HG03460 (cell line): Measurements from ENCODE around the gene SDC1.

ENCODE experiments used
- ATAC-seq: cut with Tn5 transposase; IDR thresholded peaks from one replicate; pipeline ENCODE4 v1.9.1; 2021; ENCODE audit not compliant: unreplicated experiment

Gene SDC1

DNA sequence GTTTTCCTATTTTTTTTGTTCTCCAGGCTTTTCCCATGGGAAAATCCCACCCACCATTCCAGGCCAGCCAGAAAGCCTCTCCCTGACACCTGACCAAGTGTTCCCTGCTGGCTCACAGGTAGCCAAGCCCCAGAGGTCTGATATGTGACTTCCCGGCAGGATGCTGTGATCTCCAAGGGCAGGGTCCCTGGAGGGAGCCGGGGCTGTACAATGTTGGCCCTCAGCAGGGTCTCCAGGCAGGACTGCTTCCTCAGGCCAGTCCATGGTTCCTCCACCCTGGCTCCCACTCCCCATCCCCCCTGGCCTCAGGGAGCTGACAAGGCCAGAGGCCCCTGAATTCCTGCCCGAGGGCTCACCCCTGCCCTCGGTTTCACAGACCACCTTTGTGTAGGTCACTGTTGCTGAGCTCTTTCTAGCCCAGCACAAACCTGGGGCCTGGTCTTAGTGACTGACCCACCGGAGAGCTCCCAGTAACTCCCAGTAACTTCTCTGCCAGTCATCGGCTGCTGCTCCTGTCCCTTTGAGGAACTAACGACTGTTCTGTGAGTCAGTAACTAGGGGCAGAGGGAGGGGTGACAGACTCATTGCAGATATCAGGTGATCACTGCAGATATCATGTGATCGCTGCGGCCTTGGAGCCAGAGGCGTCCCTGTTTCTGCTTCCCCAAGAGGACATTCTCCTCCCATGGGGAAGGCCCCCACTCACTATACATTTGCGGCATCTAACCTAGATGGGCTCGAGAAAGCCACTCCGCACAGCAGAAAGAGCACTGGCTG lies 38.7 kb downstream of the SDC1 start:
- no peak for ATAC-seq

DNA sequence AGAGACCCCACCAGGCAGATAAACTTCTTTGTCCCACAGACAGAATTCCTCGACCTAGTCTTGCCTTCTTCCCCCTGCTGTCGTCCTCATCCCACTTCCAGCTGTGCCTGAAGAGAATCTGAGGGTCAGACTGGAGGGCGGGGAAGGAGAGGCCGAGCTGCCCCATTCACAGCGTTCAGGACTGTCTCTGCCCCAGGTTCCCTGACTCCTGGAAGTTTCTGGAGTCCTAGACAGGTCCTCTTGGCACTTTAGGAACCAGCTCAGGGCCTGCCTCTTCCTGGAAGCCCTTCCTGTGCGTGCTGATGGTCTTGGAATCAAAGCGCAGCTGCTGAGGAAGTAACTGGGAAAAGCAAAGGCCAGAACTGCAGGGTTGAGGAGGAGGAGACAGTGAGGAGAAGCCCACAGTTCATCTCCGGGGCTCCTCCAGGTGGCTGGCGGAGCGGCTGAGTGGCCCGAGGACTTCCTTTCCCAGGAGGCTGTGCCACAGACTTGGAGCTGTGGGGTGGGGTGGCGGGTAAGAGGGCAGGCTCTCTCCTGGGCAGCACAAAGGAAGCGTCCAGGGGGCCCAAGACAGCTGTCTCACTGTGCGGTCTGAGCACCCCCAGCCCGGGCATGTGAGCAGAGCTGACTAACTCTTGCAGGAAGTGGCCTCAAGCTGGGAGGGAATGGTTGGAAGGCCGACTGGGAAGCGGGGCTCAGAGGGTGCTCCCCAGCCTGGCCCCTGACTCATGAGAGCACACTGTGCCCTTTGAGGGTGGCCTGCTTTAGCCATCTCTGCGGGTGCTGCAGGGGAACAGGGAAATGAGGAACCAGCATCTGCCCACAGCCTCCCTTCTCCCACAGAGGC lies 39.5 kb downstream of the SDC1 start:
- ATAC-seq: no peak

DNA sequence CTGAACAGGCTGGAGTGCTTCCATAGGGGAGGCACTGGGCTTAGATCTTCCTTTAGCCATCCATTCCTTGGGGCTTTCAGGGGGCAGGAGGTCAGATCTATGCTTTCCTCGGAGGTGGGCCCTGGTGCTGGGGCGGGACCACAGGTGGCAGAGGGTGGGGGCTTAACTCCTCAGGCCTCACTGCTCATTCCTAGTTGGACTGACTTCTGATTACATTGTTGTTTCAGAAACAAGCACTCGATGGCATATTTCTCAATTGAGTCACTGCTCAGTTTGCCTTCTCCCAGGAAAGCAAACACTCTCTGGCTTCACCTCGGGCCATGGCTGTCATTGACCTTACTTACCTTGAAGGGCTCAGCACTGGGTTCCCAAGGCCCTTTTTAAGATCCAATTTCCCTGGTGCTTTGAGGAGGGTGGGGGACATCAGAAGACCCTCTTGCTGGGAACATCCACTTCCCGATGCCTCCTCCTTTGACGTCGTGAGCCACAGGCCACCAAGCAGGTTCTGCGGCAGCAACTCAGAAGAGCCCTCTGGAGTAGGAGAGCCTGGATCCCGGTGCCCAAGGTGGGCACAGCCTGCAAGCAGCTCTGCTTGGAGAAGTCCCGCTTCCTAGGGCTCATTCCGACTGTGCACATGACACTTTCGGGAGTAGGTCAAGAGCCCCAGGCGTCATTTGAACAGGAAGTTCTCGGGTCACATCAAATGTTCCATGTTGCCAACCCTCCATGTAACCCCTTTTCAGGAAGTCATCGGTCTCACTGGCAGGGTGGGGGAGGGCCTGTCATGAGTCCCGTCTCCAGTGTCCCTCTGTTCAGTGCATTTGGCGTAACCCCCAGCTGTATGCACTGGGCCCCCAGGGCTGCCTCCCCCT lies 40.6 kb downstream of the SDC1 start:
- no peak for ATAC-seq

DNA sequence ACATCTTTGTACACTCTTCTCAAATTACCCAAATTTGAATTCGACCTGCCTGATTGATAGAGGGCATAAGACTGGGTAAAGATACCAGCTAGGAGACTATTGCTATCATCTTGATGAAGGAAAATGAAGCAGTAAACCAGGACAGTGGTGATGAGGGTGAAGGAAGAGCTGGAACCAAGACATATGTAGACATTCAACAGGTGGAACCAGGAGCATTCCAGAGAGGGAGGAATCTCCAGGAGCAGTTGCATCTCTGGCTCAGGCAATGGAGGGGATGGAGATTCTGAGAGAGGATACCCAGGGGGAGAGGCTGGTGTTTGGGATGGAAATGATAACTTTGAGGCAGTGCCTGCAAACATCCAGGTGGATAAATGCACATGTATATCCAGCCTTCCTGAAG lies 41.6 kb downstream of the SDC1 start:
- no peak for ATAC-seq

DNA sequence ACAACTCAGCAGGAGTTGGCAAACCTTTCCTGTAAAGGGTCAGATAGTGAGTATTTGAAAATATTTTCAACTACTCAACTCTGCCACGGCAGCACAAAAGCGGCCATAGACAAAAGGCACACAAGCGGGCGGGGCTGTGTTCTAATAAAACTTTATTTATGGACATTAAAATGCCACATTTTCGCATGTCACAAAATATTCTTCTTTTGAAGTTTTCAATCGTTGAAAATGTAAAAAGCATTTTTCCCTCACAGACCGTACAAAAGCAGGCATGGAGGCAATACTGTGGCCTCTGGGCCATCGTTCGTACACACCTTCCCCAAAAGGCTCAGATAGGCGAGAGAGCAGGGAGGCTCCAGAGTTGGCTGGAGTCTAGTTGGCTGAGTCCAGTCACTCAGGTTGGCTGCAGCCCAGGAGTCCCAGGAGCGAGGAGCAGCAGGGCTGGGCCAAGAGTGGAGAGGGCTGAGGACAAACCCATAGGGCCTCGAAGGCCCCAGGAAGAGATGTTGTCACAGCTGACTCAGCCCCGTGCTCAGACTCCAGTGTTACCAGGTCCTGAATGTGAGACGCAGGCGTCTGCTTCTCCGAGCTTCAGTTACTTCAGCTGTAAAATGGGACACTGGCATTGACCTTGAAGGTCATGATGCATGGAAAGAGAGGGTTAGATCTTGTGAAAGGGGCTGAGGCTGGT lies 42.5 kb downstream of the SDC1 start:
- ATAC-seq: no peak

DNA sequence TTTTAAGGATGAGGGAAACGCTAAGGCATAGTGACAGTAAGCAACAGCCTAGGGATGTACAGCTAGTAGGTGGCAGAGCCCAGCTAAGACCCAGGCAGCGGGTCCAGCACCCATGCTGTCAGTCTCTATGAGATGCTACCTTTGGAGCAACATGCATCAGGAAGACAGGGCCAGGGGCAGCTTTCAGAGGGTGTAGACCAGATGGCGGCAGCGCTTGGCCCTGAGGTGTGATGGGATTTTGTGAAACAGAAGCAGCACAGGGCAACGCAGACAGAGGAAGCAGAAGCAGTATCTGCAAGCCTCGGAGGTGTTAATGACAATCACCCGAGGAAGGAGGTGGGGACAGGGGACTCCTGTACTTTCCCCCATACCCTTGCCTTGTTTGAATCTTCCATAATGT lies 43.2 kb downstream of the SDC1 start:
- no peak for ATAC-seq

DNA sequence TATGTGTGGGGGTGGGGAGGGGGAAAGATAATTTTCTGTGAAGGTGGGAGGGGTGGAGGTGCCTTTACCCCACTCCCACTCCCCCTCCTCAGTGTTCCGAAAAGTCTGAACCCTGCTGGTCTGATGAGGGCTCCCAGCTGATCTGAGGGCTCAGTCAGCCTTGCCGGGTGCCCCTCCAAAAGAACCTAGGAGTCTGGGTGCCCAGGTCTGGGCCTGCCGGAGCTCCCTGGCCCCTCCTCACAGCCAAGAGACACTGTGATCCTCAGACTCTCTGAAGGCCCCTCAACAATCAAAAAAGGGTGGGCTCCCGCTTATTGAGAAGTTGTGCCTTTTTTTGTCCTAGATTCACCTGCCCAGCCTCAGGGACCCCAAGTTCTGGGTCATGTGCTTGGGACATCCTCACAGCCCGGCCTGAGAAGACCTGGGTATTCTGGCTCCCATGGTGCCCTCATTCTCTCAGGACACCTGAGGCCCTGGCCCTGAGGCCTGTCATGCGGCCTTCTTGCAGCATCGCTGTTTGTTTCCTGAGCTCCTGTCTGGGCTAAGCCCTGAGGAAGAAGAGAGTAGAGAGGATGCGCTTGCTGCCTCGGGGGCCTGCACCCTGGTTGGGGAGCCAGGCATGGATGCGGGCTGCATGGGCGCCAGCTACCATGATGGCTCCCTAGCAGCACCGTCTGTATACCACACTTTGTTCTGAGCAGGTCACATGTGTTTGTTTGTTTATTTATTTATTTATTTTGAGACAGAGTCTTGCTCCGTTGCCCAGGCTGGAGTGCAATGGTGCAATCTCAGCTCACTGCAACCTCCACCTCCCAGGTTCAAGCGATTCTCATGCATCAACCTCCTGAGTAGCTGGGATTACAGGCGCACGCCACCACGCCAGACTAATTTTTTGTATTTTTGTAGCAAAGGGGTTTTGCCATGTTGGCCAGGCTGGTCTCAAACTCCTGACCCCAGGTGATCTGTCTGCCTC lies 44.0 kb downstream of the SDC1 start:
- no peak for ATAC-seq

DNA sequence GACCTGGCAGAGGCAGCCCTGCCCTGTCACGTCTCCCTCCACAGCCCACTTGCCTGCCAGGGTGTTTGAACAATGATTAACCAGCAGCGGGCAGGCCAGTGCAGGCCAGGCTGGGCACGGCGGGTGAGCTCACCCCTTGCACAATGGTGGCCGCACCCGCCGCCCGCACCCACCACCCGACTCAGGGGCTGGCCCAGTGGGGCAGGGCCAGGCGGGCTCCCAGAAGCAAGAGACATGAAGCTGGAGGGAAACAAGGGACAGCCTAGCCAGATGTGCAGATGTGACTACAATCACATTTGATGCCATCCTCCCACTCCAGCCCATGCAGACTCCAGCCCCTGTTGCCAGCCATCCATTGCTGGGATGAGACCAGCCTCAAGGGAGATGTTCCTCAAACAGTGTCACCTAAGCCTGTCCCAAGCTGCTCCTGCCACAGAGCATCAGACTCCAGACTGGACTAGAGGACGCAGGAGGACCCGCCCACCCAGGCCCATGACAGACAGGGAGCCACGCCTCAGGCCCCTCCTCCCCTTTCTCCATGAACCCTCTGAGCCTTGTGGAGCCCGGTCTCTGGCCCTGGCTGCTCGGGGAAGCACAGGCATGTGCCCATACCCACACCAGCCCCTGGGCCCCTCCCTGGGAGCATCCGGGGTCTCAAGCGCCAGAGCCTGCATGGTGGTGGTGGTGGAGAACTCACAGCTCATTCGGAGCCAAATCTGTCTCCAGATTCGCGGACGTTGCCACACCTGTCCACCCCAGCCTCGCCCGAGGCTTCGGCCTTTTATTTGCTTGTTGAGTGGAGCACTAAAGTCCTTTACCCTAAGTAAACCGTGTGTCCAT lies 45.0 kb downstream of the SDC1 start:
- no peak for ATAC-seq

DNA sequence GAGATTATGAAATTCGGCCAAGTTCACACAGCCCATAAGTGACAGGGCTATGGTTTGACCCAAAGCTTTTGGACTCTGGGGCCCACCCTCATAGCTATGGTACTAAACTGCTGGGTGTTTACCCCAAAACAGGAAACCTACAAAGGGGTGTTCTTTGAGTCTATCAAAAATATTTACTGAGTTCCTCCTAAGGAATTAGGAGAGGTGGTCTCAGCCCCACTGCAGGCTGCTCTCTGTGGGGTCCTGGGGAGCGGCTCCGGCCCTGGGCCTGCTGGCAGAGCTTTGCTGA lies 45.5 kb downstream of the SDC1 start:
- ATAC-seq: no peak

DNA sequence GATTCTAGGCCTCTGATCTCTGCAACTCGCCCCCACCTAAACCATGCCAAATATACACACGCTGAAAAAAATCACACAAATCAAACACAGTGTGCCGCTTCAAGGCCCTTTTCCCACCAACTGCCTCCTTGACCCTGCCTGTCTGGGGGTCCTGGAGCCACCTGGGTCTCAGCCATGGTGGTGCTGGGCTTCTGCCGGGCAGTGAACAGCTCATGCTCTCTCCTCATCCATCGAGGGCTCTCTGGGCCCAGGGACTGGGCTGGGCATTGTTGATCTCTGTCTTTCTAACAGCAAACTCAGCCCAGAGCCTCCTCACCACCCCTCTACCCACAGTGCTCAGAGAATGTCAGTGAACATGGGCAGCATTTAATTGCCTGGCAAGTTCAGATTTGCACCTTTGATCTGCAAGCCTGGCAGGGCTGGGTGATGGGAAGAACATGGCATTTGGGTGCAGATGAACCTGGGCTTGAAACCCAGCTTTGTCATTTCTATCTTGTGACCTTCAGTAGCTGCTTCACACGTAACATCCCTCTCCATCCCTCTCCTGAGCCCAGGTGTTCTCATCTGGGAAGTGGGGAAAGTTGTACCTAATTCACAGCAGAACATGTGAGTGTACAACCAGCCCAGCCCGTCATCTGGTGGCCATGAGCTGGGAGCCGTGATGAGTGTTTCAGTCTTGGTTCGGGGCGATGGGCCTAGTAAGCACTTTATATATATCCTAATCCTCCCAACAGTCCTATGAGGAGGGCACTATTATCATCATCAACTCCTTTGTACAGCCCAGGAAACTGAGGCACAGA lies 46.1 kb downstream of the SDC1 start:
- ATAC-seq: no peak

DNA sequence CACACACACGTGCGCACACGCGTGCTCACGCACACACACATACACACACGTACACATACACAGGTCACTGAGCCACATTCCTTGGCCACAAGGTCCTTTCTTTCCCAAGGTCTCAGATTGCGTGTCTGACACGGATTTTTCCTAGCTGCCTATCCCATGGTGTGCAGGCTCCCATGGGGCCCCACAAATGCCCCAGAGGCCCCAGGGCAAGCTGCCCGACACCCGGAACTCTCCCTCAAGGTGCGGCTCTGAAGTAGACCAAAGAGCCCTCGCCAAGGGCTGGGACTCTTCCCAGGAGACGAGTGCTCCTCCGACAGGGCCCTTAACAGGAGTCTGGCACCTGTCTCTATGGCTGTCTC lies 46.7 kb downstream of the SDC1 start:
- ATAC-seq: no peak

DNA sequence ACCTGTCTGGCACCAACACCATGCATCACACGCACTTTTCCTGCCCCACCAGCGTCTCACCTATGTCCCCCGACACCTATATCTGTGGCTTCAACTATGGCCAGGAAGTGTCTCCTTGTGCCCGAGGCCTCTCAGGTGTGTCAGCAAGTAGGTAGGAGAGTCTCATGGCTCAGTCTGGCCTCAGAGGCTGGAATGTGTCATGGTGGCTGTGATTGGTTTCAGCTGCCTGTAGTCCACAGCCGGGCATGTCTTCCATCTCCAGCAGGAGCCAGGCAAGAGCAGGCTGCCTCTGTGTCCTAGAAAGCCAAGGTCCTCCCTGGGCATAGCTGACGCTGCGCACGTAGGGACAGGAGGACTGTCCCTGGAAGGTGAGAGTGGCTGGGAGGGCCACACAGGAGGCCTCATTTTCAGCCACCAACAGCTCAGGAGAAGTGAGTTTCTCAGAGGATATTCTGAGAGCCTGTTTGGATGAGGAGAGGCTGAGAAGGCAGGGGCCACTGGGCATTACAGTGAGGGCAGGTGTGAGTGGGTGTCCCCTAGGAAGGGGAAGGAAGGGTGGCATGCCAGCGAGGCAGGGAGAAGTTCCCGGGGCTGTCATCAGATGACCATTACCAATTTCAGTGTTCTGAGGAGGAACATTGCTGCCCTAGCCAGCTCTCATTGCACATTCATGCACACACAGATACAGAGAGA lies 47.2 kb downstream of the SDC1 start:
- ATAC-seq: no peak

DNA sequence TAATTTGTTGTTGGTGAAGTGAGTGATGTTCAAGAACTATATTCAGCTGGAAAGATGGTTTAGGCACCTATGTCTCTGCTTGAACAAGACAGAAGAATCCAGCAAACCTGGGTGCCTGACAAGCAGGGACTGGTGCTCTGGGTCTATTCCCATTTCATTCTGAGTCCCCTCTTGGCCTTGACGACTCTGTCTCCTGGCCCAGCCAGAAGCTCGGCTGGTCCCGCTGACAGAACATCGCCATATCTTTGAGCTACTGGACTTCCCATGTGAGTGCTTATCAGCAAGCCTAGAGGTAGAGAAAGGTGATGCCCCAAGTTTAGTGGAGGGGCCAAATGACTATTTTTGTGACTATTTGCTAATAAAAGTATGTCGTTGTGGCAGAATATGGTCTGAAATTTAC lies 48.2 kb downstream of the SDC1 start:
- ATAC-seq: no peak

DNA sequence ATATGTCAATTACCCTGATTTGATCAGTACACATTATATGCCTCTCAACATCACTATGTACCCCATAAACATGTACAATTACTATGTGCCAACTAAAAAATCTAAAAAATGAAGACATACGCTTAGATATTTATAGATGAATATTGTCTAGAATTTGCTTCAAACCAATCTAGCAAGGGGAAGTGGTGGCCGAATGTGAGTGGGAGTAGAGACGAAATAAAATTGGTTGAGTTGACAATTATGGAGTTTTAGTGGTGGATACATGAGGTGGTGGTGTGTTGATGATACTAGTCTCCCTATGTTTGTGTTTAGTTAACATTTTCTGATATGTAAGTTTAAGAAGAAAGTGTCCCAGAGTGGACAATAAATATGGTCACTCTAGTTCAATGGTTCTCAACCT lies 49.0 kb downstream of the SDC1 start:
- no peak for ATAC-seq

DNA sequence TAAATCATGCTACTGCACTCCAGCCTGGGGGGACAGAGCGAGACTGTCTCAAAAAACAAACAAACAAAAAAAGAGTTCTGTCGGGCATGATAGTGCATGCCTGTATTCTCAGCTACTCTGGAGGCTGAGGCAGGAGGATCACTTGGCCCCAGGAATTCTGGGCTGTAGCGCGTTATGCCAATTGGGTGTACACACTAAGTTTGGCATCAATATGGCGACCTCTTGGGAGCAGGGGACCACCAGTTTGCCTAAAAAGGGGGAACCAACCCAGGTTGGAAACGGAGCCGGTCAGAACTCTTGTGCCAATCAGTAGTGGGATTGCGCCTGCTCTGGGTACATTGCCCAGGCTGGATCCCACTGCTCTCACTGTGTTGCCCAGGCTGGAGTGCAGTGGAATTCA lies 49.7 kb downstream of the SDC1 start:
- no peak for ATAC-seq

DNA sequence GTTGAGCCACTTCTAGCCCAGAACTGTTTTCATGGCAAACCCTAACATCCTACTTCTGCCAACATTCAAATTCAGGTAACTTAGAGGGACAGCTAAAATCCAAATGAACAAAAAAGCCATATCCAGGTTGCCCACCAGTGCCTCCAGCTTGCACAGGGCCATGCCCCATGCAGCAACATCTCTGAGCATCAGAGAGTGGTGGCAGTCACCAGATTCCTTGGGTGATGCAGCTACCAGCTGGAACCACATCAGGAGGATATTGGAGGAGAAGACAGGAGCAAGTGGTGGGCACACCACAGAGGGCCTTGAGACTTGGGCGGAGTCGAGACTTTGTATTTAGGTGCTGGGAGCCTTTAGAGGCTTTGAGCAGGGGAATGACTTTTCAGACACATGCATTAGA lies 50.5 kb downstream of the SDC1 start:
- no peak for ATAC-seq

DNA sequence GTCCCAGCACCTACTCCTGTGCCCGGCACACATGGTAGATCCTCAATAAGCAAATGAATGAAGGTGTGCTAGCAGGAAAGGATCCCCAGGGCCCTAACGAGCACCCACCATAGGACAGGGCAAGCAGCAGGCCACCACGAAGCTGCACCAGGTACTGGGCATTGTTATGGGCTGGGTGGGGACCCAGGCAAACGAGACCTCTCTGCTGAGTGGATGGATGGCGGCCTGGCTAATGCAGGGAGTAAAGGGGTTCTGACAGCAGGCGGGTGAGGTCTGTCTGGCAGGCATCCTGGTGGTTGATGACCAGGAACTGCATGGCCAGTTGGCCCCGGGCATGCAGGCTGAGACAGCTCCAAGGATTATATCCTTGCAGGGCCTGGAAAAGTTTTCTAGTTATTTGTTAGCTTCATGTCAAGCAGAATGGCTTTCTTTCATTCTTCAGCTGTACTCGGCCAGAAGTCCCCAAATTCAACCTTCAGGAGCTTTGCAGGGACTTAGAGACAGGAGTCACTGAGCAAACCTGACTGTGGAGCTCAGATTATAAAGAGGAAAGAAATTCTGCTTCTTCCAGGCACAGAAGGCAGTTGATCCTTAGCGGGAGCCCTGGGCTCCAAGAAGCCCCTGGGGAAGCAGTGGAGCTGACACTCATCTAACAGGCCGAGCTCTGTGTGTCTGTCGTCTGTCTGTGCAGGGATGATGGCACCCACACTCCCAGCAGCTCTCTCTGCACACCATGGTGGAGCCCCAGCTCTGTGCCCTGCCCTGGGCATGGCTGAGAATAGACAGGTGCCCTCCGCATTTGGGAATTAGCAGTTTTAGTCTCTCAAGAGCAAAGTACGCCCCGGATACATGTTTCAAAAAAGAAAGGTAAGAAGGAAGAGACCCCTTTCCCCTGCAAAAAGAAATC lies 51.2 kb downstream of the SDC1 start:
- ATAC-seq: no peak
